HUES48 (cell line): Measurements from ENCODE around the gene ABHD2.
"Not testable (repeated sequence)": the region's sequence is repeated elsewhere in the genome, so short reads cannot be mapped to it uniquely, and the experiment has no call there.

Experiments
- H3K27ac ChIP-seq: one replicate; pipeline ENCODE4 v1.7.0; 2013; ENCODE audit warnings: low read depth, low read length, inconsistent platforms
- H3K27me3 ChIP-seq: 2 replicates; pipeline ENCODE4 v1.6.1; 2013; ENCODE audit warnings: mild to moderate bottlenecking, low read length; ENCODE audit not compliant: control insufficient read depth, insufficient read depth
- H3K36me3 ChIP-seq: 2 replicates; pipeline ENCODE4 v1.6.1; 2013; ENCODE audit warnings: low read length; ENCODE audit not compliant: control insufficient read depth, insufficient read depth
- H3K4me1 ChIP-seq: 2 replicates; pipeline ENCODE4 v1.6.1; 2013; ENCODE audit warnings: mild to moderate bottlenecking, low read length; ENCODE audit not compliant: control insufficient read depth, insufficient read depth
- H3K4me3 ChIP-seq: 2 replicates; pipeline ENCODE4 v1.5.1; 2013; ENCODE audit warnings: mild to moderate bottlenecking, low read depth, low read length
- H3K9ac ChIP-seq: 2 replicates; pipeline ENCODE4 v1.6.1; 2013; ENCODE audit warnings: mild to moderate bottlenecking, low read depth, low read length, moderate library complexity
- H3K9me3 ChIP-seq: 2 replicates; pipeline ENCODE4 v1.6.1; 2013; ENCODE audit warnings: low read length; ENCODE audit not compliant: control insufficient read depth, insufficient read depth

Gene ABHD2

GRCh38 chr15:89132611-89133507, 44.6 kb downstream of the ABHD2 start:
- no peaks in the 10 kb centered on the region for H3K4me1 ChIP-seq
- no peak overlapping the region for H3K4me3 ChIP-seq
- no peak overlapping the region for H3K27ac ChIP-seq
- no peak overlapping the region for H3K9ac ChIP-seq
- H3K36me3 ChIP-seq, result no peaks in the 10 kb centered on the region
- H3K9me3 ChIP-seq, result no peaks in the 10 kb centered on the region
- no peaks in the 10 kb centered on the region for H3K27me3 ChIP-seq

- not testable (repeated sequence) for H3K27me3 ChIP-seq, H3K27ac ChIP-seq, H3K4me1 ChIP-seq, H3K9me3 ChIP-seq, H3K4me3 ChIP-seq, H3K9ac ChIP-seq, H3K36me3 ChIP-seq
Observed at GRCh38 chr15:89135387-89136077, 47.3 kb downstream of the ABHD2 start.

- Histone ChIP-seq H3K27ac (no peak overlapping the region), H3K4me3 (no peak overlapping the region), H3K9me3 (no peaks in the 10 kb centered on the region), H3K36me3 (no peaks in the 10 kb centered on the region), H3K9ac (no peak overlapping the region), H3K27me3 (no peaks in the 10 kb centered on the region), H3K4me1 (no peaks in the 10 kb centered on the region)
Observed at GRCh38 chr15:89136078-89136806, 48.0 kb downstream of the ABHD2 start.

GRCh38 chr15:89136818-89137772, 48.8 kb downstream of the ABHD2 start:
- no peak overlapping the region for H3K27ac ChIP-seq

GRCh38 chr15:89137926-89138325, 49.7 kb downstream of the ABHD2 start:
- no peaks in the 10 kb centered on the region for H3K4me1 ChIP-seq
- no peak overlapping the region for H3K9ac ChIP-seq
- H3K27ac ChIP-seq, result no peak overlapping the region
- H3K27me3 ChIP-seq, result no peaks in the 10 kb centered on the region
- H3K9me3 ChIP-seq, result no peaks in the 10 kb centered on the region
- no peaks in the 10 kb centered on the region for H3K36me3 ChIP-seq
- H3K4me3 ChIP-seq, result no peak overlapping the region

More at GRCh38 chr15:89136818-89137772, 48.8 kb downstream of the ABHD2 start:
- Histone ChIP-seq H3K27me3 (no peaks in the 10 kb centered on the region), H3K9me3 (no peaks in the 10 kb centered on the region), H3K4me3 (no peak overlapping the region), H3K9ac (no peak overlapping the region), H3K36me3 (no peaks in the 10 kb centered on the region), H3K4me1 (no peaks in the 10 kb centered on the region)

- H3K27me3 ChIP-seq, result no peaks in the 10 kb centered on the region
- no peaks in the 10 kb centered on the region for H3K4me1 ChIP-seq
- no peak overlapping the region for H3K27ac ChIP-seq
- H3K36me3 ChIP-seq, result no peaks in the 10 kb centered on the region
- H3K9ac ChIP-seq, result no peak overlapping the region
- no peak overlapping the region for H3K4me3 ChIP-seq
- no peaks in the 10 kb centered on the region for H3K9me3 ChIP-seq
Observed at GRCh38 chr15:89138999-89139612, 50.9 kb downstream of the ABHD2 start.

- no peak overlapping the region for H3K27ac ChIP-seq
- H3K9me3 ChIP-seq, result no peaks in the 10 kb centered on the region
- H3K4me3 ChIP-seq, result no peak overlapping the region
- H3K9ac ChIP-seq, result no peak overlapping the region
- no peaks in the 10 kb centered on the region for H3K27me3 ChIP-seq
- no peaks in the 10 kb centered on the region for H3K36me3 ChIP-seq
- H3K4me1 ChIP-seq, result no peaks in the 10 kb centered on the region
Observed at GRCh38 chr15:89139613-89140499, 51.6 kb downstream of the ABHD2 start.

GRCh38 chr15:89140595-89140994, 52.3 kb downstream of the ABHD2 start:
- no peak overlapping the region for H3K27ac ChIP-seq
- H3K9me3 ChIP-seq, result no peaks in the 10 kb centered on the region
- H3K36me3 ChIP-seq, result no peaks in the 10 kb centered on the region
- no peak overlapping the region for H3K9ac ChIP-seq
- no peaks in the 10 kb centered on the region for H3K27me3 ChIP-seq
- no peak overlapping the region for H3K4me3 ChIP-seq
- no peaks in the 10 kb centered on the region for H3K4me1 ChIP-seq

- H3K4me3 ChIP-seq, H3K36me3 ChIP-seq, H3K9me3 ChIP-seq, H3K9ac ChIP-seq, H3K27ac ChIP-seq, H3K27me3 ChIP-seq, H3K4me1 ChIP-seq: not testable (repeated sequence)
Observed at GRCh38 chr15:89141159-89141558, 52.9 kb downstream of the ABHD2 start.
